ENCODE results near the gene DAZAP1. TPM values are rescaled to one million over a fixed set of nuclear protein-coding genes. Genes with fewer than 3 reads are reported as not detected.

Gene DAZAP1
- total RNA-seq, 1 experiment from 2014 or later, result 177 TPM

GRCh38 chr19:1395194-1396018, 12.0 kb upstream of the DAZAP1 start:
- CTCF ChIA-PET, result no interaction called here
- Histone ChIP-seq H3K27ac (ENCODE audit: low read length) (no peak overlapping the region), H3F3A (ENCODE audit: low read length, unreplicated experiment) (no peaks in the 10 kb centered on the region), H3K36me3 (ENCODE audit: low read depth, low read length) (no peaks in the 10 kb centered on the region), H3K9me3 (ENCODE audit: low read length) (no peaks in the 10 kb centered on the region), H3K9ac (ENCODE audit: low read length) (no peak overlapping the region), H3K79me2 (ENCODE audit: low read length) (peaks cover 3% of the 10 kb centered on the region; the same call in 1 of the 2 replicates), H3K9me2 (replicated peaks; ENCODE audit: low read length) (no peaks in the 10 kb centered on the region), H3K4me3 (ENCODE audit: low read length) (no peak overlapping the region), H2AFZ (ENCODE audit: low read length) (no peak overlapping the region), H4K20me1 (ENCODE audit: low read length) (no peaks in the 10 kb centered on the region), H3K4me1 (ENCODE audit: insufficient read depth, low read length) (no peaks in the 10 kb centered on the region), H3K4me2 (ENCODE audit: low read length) (no peak overlapping the region), H3K27me3 (ENCODE audit: low read length) (no peaks in the 10 kb centered on the region)
- intact Hi-C loops (cut with micrococcal nuclease), result no loop called here
- ATAC-seq (peak; percentile 19; the same call in 1 of the 2 replicates), DNase-seq (no peak)
- BruUV-seq (replicated peaks), result no TSS peak
- no peak for TF ChIP-seq EZH2phosphoT487 (IDR thresholded peaks at IDR 0.05; ENCODE audit: borderline replicate concordance, low read length)
- POLR2A ChIA-PET (ENCODE audit: unreplicated experiment), result no interaction called here

GRCh38 chr19:1396019-1396767, 11.2 kb upstream of the DAZAP1 start:
- Histone ChIP-seq H4K20me1 (ENCODE audit: low read length) (no peaks in the 10 kb centered on the region), H3K4me1 (ENCODE audit: insufficient read depth, low read length) (no peaks in the 10 kb centered on the region), H3K4me3 (ENCODE audit: low read length) (no peak overlapping the region), H3K9me3 (ENCODE audit: low read length) (no peaks in the 10 kb centered on the region), H3K4me2 (ENCODE audit: low read length) (no peak overlapping the region), H3F3A (ENCODE audit: low read length, unreplicated experiment) (no peaks in the 10 kb centered on the region), H3K9ac (ENCODE audit: low read length) (no peak overlapping the region), H3K27me3 (ENCODE audit: low read length) (no peaks in the 10 kb centered on the region), H2AFZ (ENCODE audit: low read length) (no peak overlapping the region), H3K79me2 (ENCODE audit: low read length) (peaks cover 11% of the 10 kb centered on the region), H3K36me3 (ENCODE audit: low read depth, low read length) (no peaks in the 10 kb centered on the region), H3K27ac (ENCODE audit: low read length) (no peak overlapping the region), H3K9me2 (replicated peaks; ENCODE audit: low read length) (no peaks in the 10 kb centered on the region)
- ATAC-seq (peak; percentile 10; the same call in 1 of the 2 replicates), DNase-seq (no peak)
- BruUV-seq (replicated peaks), result no TSS peak
- ChIA-PET POLR2A (ENCODE audit: unreplicated experiment) (no interaction called here), CTCF (no interaction called here)
- intact Hi-C loops (cut with micrococcal nuclease), result no loop called here
- no peak for TF ChIP-seq EZH2phosphoT487 (IDR thresholded peaks at IDR 0.05; ENCODE audit: borderline replicate concordance, low read length)
- no peak for TF ChIP-seq EZH2 (IDR thresholded peaks at IDR 0.05; ENCODE audit: low read length, unreplicated experiment)
- TF ChIP-seq CTCF (conservative IDR thresholded peaks at IDR 0.05; ENCODE audit: low read depth, low read length), result no peak

- Histone ChIP-seq H2AFZ (ENCODE audit: low read length) (no peak overlapping the region), H3K9me3 (ENCODE audit: low read length) (no peaks in the 10 kb centered on the region), H3K9me2 (replicated peaks; ENCODE audit: low read length) (no peaks in the 10 kb centered on the region), H3K4me1 (ENCODE audit: insufficient read depth, low read length) (no peaks in the 10 kb centered on the region), H3K27me3 (ENCODE audit: low read length) (no peaks in the 10 kb centered on the region), H3K9ac (ENCODE audit: low read length) (no peak overlapping the region), H3K36me3 (ENCODE audit: low read depth, low read length) (no peaks in the 10 kb centered on the region), H4K20me1 (ENCODE audit: low read length) (no peaks in the 10 kb centered on the region), H3K4me2 (ENCODE audit: low read length) (no peak overlapping the region), H3F3A (ENCODE audit: low read length, unreplicated experiment) (no peaks in the 10 kb centered on the region), H3K79me2 (ENCODE audit: low read length) (peaks cover 11% of the 10 kb centered on the region), H3K27ac (ENCODE audit: low read length) (no peak overlapping the region), H3K4me3 (ENCODE audit: low read length) (no peak overlapping the region)
- no TSS peak for BruUV-seq (replicated peaks)
- ATAC-seq (no peak), DNase-seq (no peak)
- TF ChIP-seq CTCF (conservative IDR thresholded peaks at IDR 0.05; ENCODE audit: low read depth, low read length) (no peak), EZH2 (IDR thresholded peaks at IDR 0.05; ENCODE audit: low read length, unreplicated experiment) (no peak), EZH2phosphoT487 (IDR thresholded peaks at IDR 0.05; ENCODE audit: borderline replicate concordance, low read length) (no peak)
- intact Hi-C loops (cut with micrococcal nuclease), result no loop called here
- CTCF ChIA-PET, result no interaction called here
- POLR2A ChIA-PET (ENCODE audit: unreplicated experiment), result no interaction called here
Measured at GRCh38 chr19:1396768-1397679, 10.4 kb upstream of the DAZAP1 start.
